ENCODE measurements around the gene MINAR2.

MINAR2 gene

GRCh38 chr5:129739773-129740172, 8.1 kb upstream of the MINAR2 start:
- H2BK5ac ChIP-seq (ENCODE audit: low read length): no peak overlapping the region
- WGBS, 2 donors (ENCODE audit: extremely low coverage in 2 of 2, insufficient read length in 2 of 2, insufficient replicate concordance in 1 of 2): no CpG with 5 or more reads among the region's 2 CpGs
- H3K27ac ChIP-seq (replicated peaks; ENCODE audit: low read length): no peak overlapping the region
- no peaks in the 10 kb centered on the region for H3K27me3 ChIP-seq (ENCODE audit: control insufficient read depth in 3 of 3, insufficient read depth in 3 of 3, low read depth in 1 of 3, low read length in 3 of 3)
- H3K14ac ChIP-seq (ENCODE audit: low read length): no peak overlapping the region
- H3K79me1 ChIP-seq (ENCODE audit: low read depth, low read length): no peaks in the 10 kb centered on the region
- no peak overlapping the region for H2BK15ac ChIP-seq (ENCODE audit: low read length)
- H3K36me3 ChIP-seq (replicated peaks in 1 of 2; ENCODE audit: control insufficient read depth in 2 of 2, insufficient read depth in 2 of 2, low read length in 2 of 2): no peaks in the 10 kb centered on the region
- H3K9ac ChIP-seq (ENCODE audit: low read depth, low read length, poor library complexity): no peak overlapping the region
- H3K4me3 ChIP-seq (ENCODE audit: low read length in 2 of 2): no peak overlapping the region
- H4K8ac ChIP-seq (ENCODE audit: low read depth, low read length): no peak overlapping the region
- no peak overlapping the region for H3K4ac ChIP-seq (ENCODE audit: low read length)
- H3K18ac ChIP-seq (ENCODE audit: low read length): no peak overlapping the region
- no peak overlapping the region for H2BK12ac ChIP-seq (ENCODE audit: low read length)
- H4K91ac ChIP-seq (ENCODE audit: low read depth, low read length, poor library complexity): no peak overlapping the region
- no peak overlapping the region for H3K4me2 ChIP-seq (ENCODE audit: insufficient read depth, low read length, poor library complexity, severe bottlenecking)
- peaks cover 0 to 1% of the 10 kb centered on the region in 2 donors for H3K4me1 ChIP-seq (ENCODE audit: control insufficient read depth in 2 of 2, insufficient read depth in 1 of 2, low read depth in 1 of 2, low read length in 2 of 2)
- no peak overlapping the region for H2BK120ac ChIP-seq (ENCODE audit: low read depth, low read length)
- H3K9me3 ChIP-seq (replicated peaks in 1 of 2; ENCODE audit: control insufficient read depth in 2 of 2, insufficient read depth in 1 of 2, low read depth in 1 of 2, low read length in 2 of 2): no peaks in the 10 kb centered on the region
- H2AFZ ChIP-seq (ENCODE audit: low read length): no peak overlapping the region
- H2AK5ac ChIP-seq (ENCODE audit: low read depth, low read length): no peak overlapping the region
- DNase-seq (ENCODE audit: low spot score): no peak
- no peak overlapping the region for H3K23ac ChIP-seq (ENCODE audit: low read depth, low read length, poor library complexity)

GRCh38 chr5:129743541-129744187, 4.2 kb upstream of the MINAR2 start:
- no peaks in the 10 kb centered on the region for H3K79me1 ChIP-seq (ENCODE audit: low read depth, low read length)
- no peaks in the 10 kb centered on the region for H3K36me3 ChIP-seq (replicated peaks in 1 of 2; ENCODE audit: control insufficient read depth in 2 of 2, insufficient read depth in 2 of 2, low read length in 2 of 2)
- DNase-seq (ENCODE audit: low spot score): no peak
- peaks cover 0 to 6% of the 10 kb centered on the region in 2 donors for H3K4me1 ChIP-seq (ENCODE audit: control insufficient read depth in 2 of 2, insufficient read depth in 1 of 2, low read depth in 1 of 2, low read length in 2 of 2)
- H2BK12ac ChIP-seq (ENCODE audit: low read length): no peak overlapping the region
- no peak overlapping the region for H3K14ac ChIP-seq (ENCODE audit: low read length)
- H3K27me3 ChIP-seq (ENCODE audit: control insufficient read depth in 3 of 3, insufficient read depth in 3 of 3, low read depth in 1 of 3, low read length in 3 of 3): no peaks in the 10 kb centered on the region
- no peak overlapping the region for H3K27ac ChIP-seq (replicated peaks; ENCODE audit: low read length)
- no peak overlapping the region for H2BK120ac ChIP-seq (ENCODE audit: low read depth, low read length)
- no peak overlapping the region for H3K23ac ChIP-seq (ENCODE audit: low read depth, low read length, poor library complexity)
- no peak overlapping the region for H2AFZ ChIP-seq (ENCODE audit: low read length)
- no peak overlapping the region for H3K4ac ChIP-seq (ENCODE audit: low read length)
- H4K8ac ChIP-seq (ENCODE audit: low read depth, low read length): no peak overlapping the region
- no CpG with 5 or more reads among the region's 2 CpGs for WGBS, 2 donors (ENCODE audit: extremely low coverage in 2 of 2, insufficient read length in 2 of 2, insufficient replicate concordance in 1 of 2)
- no peak overlapping the region for H3K4me2 ChIP-seq (ENCODE audit: insufficient read depth, low read length, poor library complexity, severe bottlenecking)
- no peak overlapping the region for H4K91ac ChIP-seq (ENCODE audit: low read depth, low read length, poor library complexity)
- H2BK5ac ChIP-seq (ENCODE audit: low read length): no peak overlapping the region
- no peak overlapping the region for H3K9ac ChIP-seq (ENCODE audit: low read depth, low read length, poor library complexity)
- H3K4me3 ChIP-seq (ENCODE audit: low read length in 2 of 2): no peak overlapping the region
- H3K18ac ChIP-seq (ENCODE audit: low read length): no peak overlapping the region
- H2BK15ac ChIP-seq (ENCODE audit: low read length): no peak overlapping the region
- no peaks in the 10 kb centered on the region for H3K9me3 ChIP-seq (replicated peaks in 1 of 2; ENCODE audit: control insufficient read depth in 2 of 2, insufficient read depth in 1 of 2, low read depth in 1 of 2, low read length in 2 of 2)
- no peak overlapping the region for H2AK5ac ChIP-seq (ENCODE audit: low read depth, low read length)

- WGBS, 2 donors (ENCODE audit: extremely low coverage in 2 of 2, insufficient read length in 2 of 2, insufficient replicate concordance in 1 of 2): no CpG with 5 or more reads among the region's 4 CpGs
- no peak overlapping the region for H2AK5ac ChIP-seq (ENCODE audit: low read depth, low read length)
- no peak overlapping the region for H3K4ac ChIP-seq (ENCODE audit: low read length)
- peaks cover 0 to 8% of the 10 kb centered on the region in 2 donors for H3K4me1 ChIP-seq (ENCODE audit: control insufficient read depth in 2 of 2, insufficient read depth in 1 of 2, low read depth in 1 of 2, low read length in 2 of 2)
- H3K23ac ChIP-seq (ENCODE audit: low read depth, low read length, poor library complexity): no peak overlapping the region
- H3K9me3 ChIP-seq (replicated peaks in 1 of 2; ENCODE audit: control insufficient read depth in 2 of 2, insufficient read depth in 1 of 2, low read depth in 1 of 2, low read length in 2 of 2): no peaks in the 10 kb centered on the region
- no peak overlapping the region for H2BK15ac ChIP-seq (ENCODE audit: low read length)
- H2AFZ ChIP-seq (ENCODE audit: low read length): no peak overlapping the region
- no peaks in the 10 kb centered on the region for H3K36me3 ChIP-seq (replicated peaks in 1 of 2; ENCODE audit: control insufficient read depth in 2 of 2, insufficient read depth in 2 of 2, low read length in 2 of 2)
- H4K8ac ChIP-seq (ENCODE audit: low read depth, low read length): no peak overlapping the region
- no peak overlapping the region for H3K4me3 ChIP-seq (ENCODE audit: low read length in 2 of 2)
- H3K14ac ChIP-seq (ENCODE audit: low read length): no peak overlapping the region
- H2BK5ac ChIP-seq (ENCODE audit: low read length): no peak overlapping the region
- no peak overlapping the region for H3K18ac ChIP-seq (ENCODE audit: low read length)
- H2BK120ac ChIP-seq (ENCODE audit: low read depth, low read length): no peak overlapping the region
- no peak overlapping the region for H3K27ac ChIP-seq (replicated peaks; ENCODE audit: low read length)
- no peak overlapping the region for H3K4me2 ChIP-seq (ENCODE audit: insufficient read depth, low read length, poor library complexity, severe bottlenecking)
- H3K27me3 ChIP-seq (ENCODE audit: control insufficient read depth in 3 of 3, insufficient read depth in 3 of 3, low read depth in 1 of 3, low read length in 3 of 3): no peaks in the 10 kb centered on the region
- no peak overlapping the region for H4K91ac ChIP-seq (ENCODE audit: low read depth, low read length, poor library complexity)
- no peak for DNase-seq (ENCODE audit: low spot score)
- H3K79me1 ChIP-seq (ENCODE audit: low read depth, low read length): no peaks in the 10 kb centered on the region
- H2BK12ac ChIP-seq (ENCODE audit: low read length): no peak overlapping the region
- H3K9ac ChIP-seq (ENCODE audit: low read depth, low read length, poor library complexity): no peak overlapping the region
These were observed 1.9 kb upstream of the MINAR2 start for GRCh38 chr5:129745997-129746396.

DNA sequence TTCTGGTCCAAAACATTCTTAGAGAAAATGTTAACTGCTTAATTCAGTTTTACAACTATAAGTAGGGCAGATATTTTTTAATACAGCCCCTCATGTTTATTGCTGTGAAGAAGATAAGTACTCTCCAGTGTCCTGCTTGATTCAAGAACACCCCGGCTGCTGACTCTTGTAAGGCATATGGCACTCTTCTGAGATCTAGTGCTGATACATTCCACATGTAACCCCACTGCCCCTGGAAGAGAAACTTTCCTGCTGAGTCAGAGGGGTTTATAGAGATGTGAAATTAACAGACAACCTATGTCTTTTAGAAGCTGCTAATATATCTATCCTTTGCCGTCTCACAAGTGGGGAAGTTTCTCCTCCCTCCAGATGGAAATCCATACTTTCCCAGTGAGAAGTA, 1.0 kb upstream of the MINAR2 start:
- Histone ChIP-seq H2AK5ac (ENCODE audit: low read depth, low read length) (no peak overlapping the region), H3K9me3 (replicated peaks in 1 of 2; ENCODE audit: control insufficient read depth in 2 of 2, insufficient read depth in 1 of 2, low read depth in 1 of 2, low read length in 2 of 2) (no peaks in the 10 kb centered on the region), H3K4me3 (ENCODE audit: low read length in 2 of 2) (no peak overlapping the region), H3K23ac (ENCODE audit: low read depth, low read length, poor library complexity) (no peak overlapping the region), H3K18ac (ENCODE audit: low read length) (no peak overlapping the region), H3K79me1 (ENCODE audit: low read depth, low read length) (no peaks in the 10 kb centered on the region), H3K9ac (ENCODE audit: low read depth, low read length, poor library complexity) (no peak overlapping the region), H2BK120ac (ENCODE audit: low read depth, low read length) (no peak overlapping the region), H3K4ac (ENCODE audit: low read length) (no peak overlapping the region), H3K4me2 (ENCODE audit: insufficient read depth, low read length, poor library complexity, severe bottlenecking) (no peak overlapping the region), H3K27ac (replicated peaks; ENCODE audit: low read length) (no peak overlapping the region), H3K14ac (ENCODE audit: low read length) (no peak overlapping the region), H2BK5ac (ENCODE audit: low read length) (no peak overlapping the region), H2BK15ac (ENCODE audit: low read length) (no peak overlapping the region), H3K4me1 (ENCODE audit: control insufficient read depth in 2 of 2, insufficient read depth in 1 of 2, low read depth in 1 of 2, low read length in 2 of 2) (peaks cover 0 to 8% of the 10 kb centered on the region in 2 donors), H2BK12ac (ENCODE audit: low read length) (no peak overlapping the region), H4K91ac (ENCODE audit: low read depth, low read length, poor library complexity) (no peak overlapping the region), H2AFZ (ENCODE audit: low read length) (no peak overlapping the region), H3K27me3 (ENCODE audit: control insufficient read depth in 3 of 3, insufficient read depth in 3 of 3, low read depth in 1 of 3, low read length in 3 of 3) (no peaks in the 10 kb centered on the region), H4K8ac (ENCODE audit: low read depth, low read length) (no peak overlapping the region), H3K36me3 (replicated peaks in 1 of 2; ENCODE audit: control insufficient read depth in 2 of 2, insufficient read depth in 2 of 2, low read length in 2 of 2) (no peaks in the 10 kb centered on the region)
- no CpG with 5 or more reads among the region's 2 CpGs for WGBS, 2 donors (ENCODE audit: extremely low coverage in 2 of 2, insufficient read length in 2 of 2, insufficient replicate concordance in 1 of 2)
- no peak for DNase-seq (ENCODE audit: low spot score)

All from neuronal stem cell (in vitro differentiated cells).